ENCODE data around the gene BCKDK. TPM values are rescaled to one million over a fixed set of nuclear protein-coding genes. Genes with fewer than 3 reads are reported as not detected.

BCKDK gene
- total RNA-seq, 2 donors from 2014 or later, result 41.3 to 43.4 TPM

DNA sequence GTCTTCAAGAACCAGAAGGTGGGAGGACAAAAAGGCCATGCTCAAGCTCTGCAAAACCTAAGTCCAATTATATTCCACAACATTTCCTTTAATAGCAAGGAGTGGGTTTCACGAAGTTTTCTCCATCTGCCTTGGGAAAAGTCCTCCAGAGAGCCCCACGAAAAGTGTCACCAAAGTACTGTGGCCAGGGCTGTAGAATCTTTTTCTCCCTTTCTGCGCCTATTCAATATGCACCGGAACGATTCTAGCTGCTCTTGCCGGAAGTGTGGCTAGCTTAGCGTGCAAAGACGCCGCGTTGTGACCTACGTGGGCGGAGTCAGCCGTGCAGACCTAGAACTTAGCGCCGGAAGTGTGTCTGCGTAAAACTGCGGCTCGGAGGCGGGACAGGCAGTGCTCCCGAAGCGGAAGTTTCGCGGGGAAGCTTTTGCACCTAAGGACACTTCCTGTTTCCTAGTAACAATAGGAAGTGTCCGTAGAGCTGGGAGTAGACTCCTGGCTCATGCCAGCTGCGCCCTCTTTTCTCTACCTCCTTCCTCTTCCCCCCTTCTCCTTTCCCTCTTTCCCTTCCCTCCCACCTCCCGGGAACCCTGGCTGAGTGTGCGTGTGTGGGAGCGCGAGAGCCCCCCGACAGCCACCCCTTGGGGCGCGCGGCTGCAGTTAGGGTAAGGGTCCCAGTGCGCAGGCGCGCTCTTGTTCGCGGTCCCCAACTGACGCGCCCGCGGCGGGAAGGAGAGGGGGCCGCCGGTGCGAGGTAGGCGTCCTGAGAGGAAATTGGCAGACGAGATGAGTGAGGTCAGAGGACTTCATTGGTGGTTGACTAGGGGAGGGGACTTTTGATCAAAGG lies 34.0 kb upstream of the BCKDK start, which contains the start of the genes ZNF646 and ZNF668:
Gene ZNF646 (plus strand): TSS at position 453 of the 844 bp plus-strand sequence. CDS start 1,903 bp downstream, outside the sequence.
Gene ZNF668 (minus strand): TSS at position 271 of the 844 bp plus-strand sequence. CDS start 9,781 bp downstream, outside the sequence.
- Histone ChIP-seq H3K4me3 (peak within 1 kb of the TSS; percentile 80), H3K27ac (peak within 1 kb of the TSS; percentile 89), H3K4me1 (peaks cover 15% of the 10 kb centered on the region), H3K9ac (ENCODE audit: low read depth in 2 of 2, low read length in 2 of 2) (peak within 1 kb of the TSS; percentile 93 to 96), H3K27me3 (no peaks in the 10 kb centered on the region), H3K36me3 (peaks cover 8% of the 10 kb centered on the region), H3K9me3 (no peaks in the 10 kb centered on the region)
- peak; percentile 98 for DNase-seq
- intact Hi-C loops (cut with DNase I), result no loop called here
- TF ChIP-seq, protein P1, sequence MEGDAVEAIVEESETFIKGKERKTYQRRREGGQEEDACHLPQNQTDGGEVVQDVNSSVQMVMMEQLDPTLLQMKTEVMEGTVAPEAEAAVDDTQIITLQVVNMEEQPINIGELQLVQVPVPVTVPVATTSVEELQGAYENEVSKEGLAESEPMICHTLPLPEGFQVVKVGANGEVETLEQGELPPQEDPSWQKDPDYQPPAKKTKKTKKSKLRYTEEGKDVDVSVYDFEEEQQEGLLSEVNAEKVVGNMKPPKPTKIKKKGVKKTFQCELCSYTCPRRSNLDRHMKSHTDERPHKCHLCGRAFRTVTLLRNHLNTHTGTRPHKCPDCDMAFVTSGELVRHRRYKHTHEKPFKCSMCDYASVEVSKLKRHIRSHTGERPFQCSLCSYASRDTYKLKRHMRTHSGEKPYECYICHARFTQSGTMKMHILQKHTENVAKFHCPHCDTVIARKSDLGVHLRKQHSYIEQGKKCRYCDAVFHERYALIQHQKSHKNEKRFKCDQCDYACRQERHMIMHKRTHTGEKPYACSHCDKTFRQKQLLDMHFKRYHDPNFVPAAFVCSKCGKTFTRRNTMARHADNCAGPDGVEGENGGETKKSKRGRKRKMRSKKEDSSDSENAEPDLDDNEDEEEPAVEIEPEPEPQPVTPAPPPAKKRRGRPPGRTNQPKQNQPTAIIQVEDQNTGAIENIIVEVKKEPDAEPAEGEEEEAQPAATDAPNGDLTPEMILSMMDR (IDR thresholded peaks at IDR 0.05), result no peak

DNA sequence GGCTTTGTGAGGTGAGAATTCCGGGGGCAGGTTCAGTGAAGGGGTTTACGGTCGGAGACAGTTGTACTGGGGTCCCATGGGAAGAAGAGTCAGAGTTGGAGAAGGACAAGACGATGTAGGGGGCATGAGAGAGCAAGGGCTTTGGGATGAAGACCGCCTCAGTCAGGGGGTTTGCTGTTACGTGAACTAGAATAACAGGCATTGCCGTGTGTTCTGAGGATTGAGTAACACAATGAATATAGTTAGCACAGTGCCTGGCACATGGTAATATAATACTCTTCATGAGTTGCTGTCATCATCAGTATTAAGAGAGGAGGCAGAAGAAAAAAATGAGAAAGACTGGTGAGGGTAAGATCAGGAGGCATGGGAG lies 33.4 kb upstream of the BCKDK start:
- TF ChIP-seq, protein P1 (IDR thresholded peaks at IDR 0.05), result no peak
- Histone ChIP-seq H3K9me3 (no peaks in the 10 kb centered on the region), H3K4me1 (peaks cover 15% of the 10 kb centered on the region), H3K27me3 (no peaks in the 10 kb centered on the region), H3K36me3 (peaks cover 12% of the 10 kb centered on the region), H3K4me3 (peak overlapping the region; percentile 80), H3K9ac (ENCODE audit: low read depth in 2 of 2, low read length in 2 of 2) (peak overlapping the region; percentile 75 to 96), H3K27ac (peak overlapping the region; percentile 89)
- no peak for DNase-seq
- intact Hi-C loops (cut with DNase I), result no loop called here

DNA sequence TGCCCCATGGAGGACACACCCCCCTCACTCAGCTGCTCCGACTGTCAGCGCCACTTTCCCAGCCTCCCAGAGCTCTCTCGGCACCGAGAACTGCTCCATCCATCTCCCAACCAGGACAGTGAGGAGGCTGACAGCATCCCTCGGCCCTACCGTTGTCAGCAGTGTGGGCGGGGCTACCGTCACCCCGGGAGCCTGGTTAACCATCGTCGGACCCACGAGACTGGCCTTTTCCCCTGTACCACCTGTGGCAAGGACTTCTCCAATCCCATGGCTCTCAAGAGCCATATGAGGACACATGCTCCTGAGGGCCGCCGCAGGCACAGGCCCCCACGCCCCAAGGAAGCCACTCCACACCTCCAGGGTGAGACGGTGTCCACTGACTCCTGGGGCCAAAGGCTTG lies 31.9 kb upstream of the BCKDK start:
- DNase-seq, result no peak
- H3K4me1 ChIP-seq, result peaks cover 15% of the 10 kb centered on the region
- intact Hi-C loops (cut with DNase I), result no loop called here
- H3K4me3 ChIP-seq, result no peak overlapping the region
- H3K9ac ChIP-seq (ENCODE audit: low read depth in 2 of 2, low read length in 2 of 2), result no peak overlapping the region
- TF ChIP-seq, protein P1 (IDR thresholded peaks at IDR 0.05), result no peak
- H3K27me3 ChIP-seq, result no peaks in the 10 kb centered on the region
- H3K9me3 ChIP-seq, result no peaks in the 10 kb centered on the region
- H3K36me3 ChIP-seq, result peaks cover 12% of the 10 kb centered on the region
- H3K27ac ChIP-seq, result no peak overlapping the region

DNA sequence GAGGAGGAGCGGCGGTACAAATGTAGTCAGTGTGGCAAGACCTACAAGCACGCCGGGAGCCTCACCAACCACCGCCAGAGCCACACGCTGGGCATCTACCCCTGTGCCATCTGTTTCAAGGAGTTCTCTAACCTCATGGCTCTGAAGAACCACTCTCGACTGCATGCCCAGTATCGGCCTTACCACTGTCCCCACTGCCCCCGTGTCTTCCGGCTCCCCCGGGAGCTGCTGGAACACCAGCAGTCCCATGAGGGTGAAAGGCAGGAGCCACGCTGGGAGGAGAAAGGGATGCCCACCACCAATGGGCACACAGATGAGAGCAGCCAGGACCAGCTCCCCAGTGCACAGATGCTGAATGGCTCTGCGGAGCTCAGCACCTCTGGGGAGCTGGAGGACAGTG lies 31.2 kb upstream of the BCKDK start:
- no peak for DNase-seq
- H3K36me3 ChIP-seq, result peaks cover 12% of the 10 kb centered on the region
- H3K27me3 ChIP-seq, result no peaks in the 10 kb centered on the region
- H3K27ac ChIP-seq, result no peak overlapping the region
- H3K4me1 ChIP-seq, result peaks cover 12% of the 10 kb centered on the region
- H3K9me3 ChIP-seq, result no peaks in the 10 kb centered on the region
- no peak overlapping the region for H3K9ac ChIP-seq (ENCODE audit: low read depth in 2 of 2, low read length in 2 of 2)
- TF ChIP-seq, protein P1 (IDR thresholded peaks at IDR 0.05), result no peak
- H3K4me3 ChIP-seq, result no peak overlapping the region
- intact Hi-C loops (cut with DNase I), result no loop called here

DNA sequence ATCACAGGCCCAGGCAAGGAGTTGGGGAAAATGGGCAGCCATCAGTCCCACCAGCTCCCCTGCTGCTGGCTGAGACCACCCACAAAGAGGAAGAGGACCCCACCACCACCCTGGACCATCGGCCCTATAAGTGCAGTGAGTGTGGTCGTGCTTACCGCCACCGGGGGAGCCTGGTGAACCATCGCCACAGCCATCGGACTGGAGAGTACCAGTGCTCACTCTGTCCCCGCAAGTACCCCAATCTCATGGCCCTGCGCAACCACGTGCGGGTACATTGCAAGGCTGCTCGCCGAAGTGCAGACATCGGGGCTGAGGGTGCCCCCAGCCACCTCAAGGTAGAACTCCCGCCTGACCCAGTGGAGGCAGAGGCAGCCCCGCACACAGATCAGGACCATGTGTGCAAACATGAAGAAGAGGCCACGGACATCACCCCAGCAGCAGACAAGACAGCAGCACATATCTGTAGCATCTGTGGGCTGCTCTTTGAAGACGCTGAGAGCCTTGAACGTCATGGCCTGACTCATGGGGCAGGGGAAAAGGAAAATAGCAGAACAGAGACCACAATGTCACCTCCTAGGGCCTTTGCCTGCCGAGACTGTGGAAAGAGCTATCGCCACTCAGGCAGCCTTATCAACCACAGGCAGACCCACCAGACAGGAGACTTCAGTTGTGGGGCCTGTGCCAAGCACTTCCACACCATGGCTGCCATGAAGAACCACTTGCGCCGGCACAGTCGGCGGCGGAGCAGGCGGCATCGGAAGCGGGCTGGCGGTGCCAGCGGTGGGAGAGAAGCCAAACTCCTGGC lies 30.4 kb upstream of the BCKDK start:
- no peak for DNase-seq
- H3K27me3 ChIP-seq, result no peaks in the 10 kb centered on the region
- TF ChIP-seq, protein P1 (IDR thresholded peaks at IDR 0.05), result no peak
- H3K9me3 ChIP-seq, result no peaks in the 10 kb centered on the region
- intact Hi-C loops (cut with DNase I), result no loop called here
- H3K4me1 ChIP-seq, result peaks cover 8% of the 10 kb centered on the region
- no peak overlapping the region for H3K4me3 ChIP-seq
- peaks cover 12% of the 10 kb centered on the region for H3K36me3 ChIP-seq
- H3K9ac ChIP-seq (ENCODE audit: low read depth in 2 of 2, low read length in 2 of 2), result no peak overlapping the region
- H3K27ac ChIP-seq, result no peak overlapping the region

All from colonic mucosa (tissue), 4 donors.